Muscle of leg (tissue), 11 donors: Measurements from ENCODE around the gene TACR2. TPM values are rescaled to one million over a fixed set of nuclear protein-coding genes. Genes with fewer than 3 reads are reported as not detected.

Source experiments
- DNase-seq: peaks from one replicate; pipeline ENCODE4 v3.0.0; 2013
- H3K27ac ChIP-seq: one replicate; pipeline ENCODE4 v1.5.1; 2013; ENCODE audit warnings: mild to moderate bottlenecking, low read length, control low read depth
- H3K27me3 ChIP-seq: one replicate; pipeline ENCODE4 v1.6.1; 2013; ENCODE audit warnings: low read length; ENCODE audit not compliant: control insufficient read depth, insufficient read depth
- H3K36me3 ChIP-seq: one replicate; pipeline ENCODE4 v1.6.1; 2013; ENCODE audit warnings: low read length; ENCODE audit not compliant: control insufficient read depth, insufficient read depth
- H3K4me1 ChIP-seq: one replicate; pipeline ENCODE4 v1.6.1; 2013; ENCODE audit warnings: low read length; ENCODE audit not compliant: control insufficient read depth, insufficient read depth
- H3K4me3 ChIP-seq: one replicate; pipeline ENCODE4 v1.5.1; 2013; ENCODE audit warnings: low read length, control low read depth
- H3K9me3 ChIP-seq: replicated peaks from 2 replicates; pipeline ENCODE4 v1.6.1; 2013; ENCODE audit warnings: low read depth, low read length; ENCODE audit not compliant: control insufficient read depth
- WGBS: methylation state at CpG from one replicate; pipeline ENCODE4 v1.1.5; 2013; ENCODE audit warnings: missing lambda C conversion rate; ENCODE audit not compliant: insufficient coverage; 5-methylcytosine and 5-hydroxymethylcytosine counted together
- polyA plus RNA-seq, 8 donors: library from polyadenylated mRNA; unstranded; fragments of 120-200 nt; gene quantifications; one replicate each; pipeline versions ENCODE4 v1.2.1 to v1.2.3, GENCODE V29; 2013; ENCODE audit warnings: inconsistent platforms in 1 of 8, low replicate concordance in 1 of 8; ENCODE audit not compliant: insufficient read length in 8 of 8, insufficient read depth in 1 of 8
- total RNA-seq: library from RNA; stranded (reverse); fragments of 120-200 nt; gene quantifications from one replicate; pipeline ENCODE4 v1.2.4, GENCODE V29; 2013

TACR2 gene
- total and polyA plus RNA-seq, 9 donors: 0.13 to 0.54 (median 0.38) TPM

DNA sequence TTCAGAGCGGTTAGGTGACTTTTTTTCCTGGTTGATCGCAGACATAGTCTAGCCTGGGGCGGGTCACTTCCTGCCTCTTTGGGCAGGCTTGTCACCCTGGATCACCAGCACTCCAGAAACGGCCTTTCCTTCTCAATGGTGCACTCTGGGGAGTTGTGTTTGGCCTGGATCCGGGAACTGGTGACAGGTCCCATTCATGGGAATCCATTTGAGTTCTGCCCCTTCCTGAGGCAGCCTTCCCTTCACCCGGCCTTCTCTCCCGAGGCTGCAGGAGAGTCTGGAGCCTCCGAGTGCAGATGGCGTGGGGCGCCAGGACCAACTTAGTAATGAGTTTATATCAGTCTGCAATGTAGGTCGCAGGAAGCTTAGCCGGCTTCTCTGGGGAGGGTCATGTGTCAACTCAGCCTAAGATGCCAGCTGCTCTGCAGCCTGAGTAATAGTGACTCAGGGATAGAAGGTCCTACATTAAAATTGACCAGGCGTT is 54.2 kb downstream of the TACR2 start:
- H3K36me3 ChIP-seq: peaks cover 24% of the 10 kb centered on the region
- no peaks in the 10 kb centered on the region for H3K27me3 ChIP-seq
- peak; percentile 71 for DNase-seq
- WGBS: 46% methylated on average over 7 of the region's 13 CpGs
- H3K27ac ChIP-seq: peak overlapping the region; percentile 56
- no peaks in the 10 kb centered on the region for H3K9me3 ChIP-seq
- no peak overlapping the region for H3K4me3 ChIP-seq
- H3K4me1 ChIP-seq: peaks cover 33% of the 10 kb centered on the region

DNA sequence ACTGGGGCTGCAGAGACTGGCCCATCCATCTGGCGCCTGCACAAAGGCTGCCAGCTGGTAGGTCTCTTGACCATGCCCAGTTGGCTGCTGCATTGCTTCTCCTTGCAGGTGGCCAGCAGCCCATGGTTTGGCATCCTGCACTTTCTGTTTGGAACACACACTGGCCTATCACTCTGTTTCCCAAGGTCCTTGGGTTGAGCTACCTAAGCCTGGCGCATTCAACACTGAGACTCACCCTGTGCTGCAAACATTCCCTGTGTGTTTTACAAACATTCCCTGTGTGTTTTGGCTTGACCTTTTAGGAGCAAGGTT is 55.5 kb downstream of the TACR2 start:
- Histone ChIP-seq H3K27me3 (no peaks in the 10 kb centered on the region), H3K36me3 (peaks cover 17% of the 10 kb centered on the region), H3K9me3 (no peaks in the 10 kb centered on the region), H3K27ac (no peak overlapping the region), H3K4me1 (peaks cover 33% of the 10 kb centered on the region), H3K4me3 (no peak overlapping the region)
- DNase-seq: no peak
- 100% methylated on average over 2 of the region's 2 CpGs for WGBS

DNA sequence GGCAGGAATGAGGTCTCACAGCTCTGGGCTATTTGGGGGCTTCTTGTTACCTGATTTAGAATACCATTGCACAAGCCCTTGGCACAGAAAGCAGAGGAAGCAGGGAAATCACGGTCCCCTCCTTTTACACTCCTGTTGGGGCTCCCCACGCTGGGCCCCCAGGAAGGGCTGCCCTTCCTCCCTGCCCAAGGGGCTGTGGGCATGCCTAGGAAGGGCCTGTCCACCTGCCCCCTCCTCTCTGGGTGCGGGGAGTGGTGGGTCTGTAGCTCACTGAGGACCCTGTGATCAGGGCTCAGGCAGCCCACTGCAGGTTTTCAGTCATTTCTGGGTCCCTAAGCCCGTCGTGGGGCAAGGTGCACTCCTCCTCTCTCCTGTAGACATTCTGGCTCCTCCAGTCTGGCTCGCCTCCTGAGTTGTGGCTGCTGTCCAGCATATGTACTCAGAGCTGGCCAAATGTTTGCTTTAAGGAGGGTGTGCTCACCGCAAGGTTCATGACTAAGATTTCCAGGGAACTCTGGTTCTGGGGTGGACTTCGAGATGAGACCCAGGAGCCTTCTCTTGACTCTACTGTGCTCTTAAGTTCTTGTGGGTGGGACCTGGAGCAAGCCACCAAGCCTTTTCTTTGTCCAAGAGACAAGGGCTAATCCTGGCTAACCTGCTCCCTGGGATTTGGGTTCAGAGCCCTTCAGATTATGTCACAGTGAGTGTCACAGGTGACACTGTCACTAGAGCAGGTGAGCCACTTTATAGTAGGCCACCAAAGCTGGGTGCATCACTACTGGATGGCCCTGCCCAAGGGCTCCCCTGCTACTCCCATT is 56.0 kb downstream of the TACR2 start:
- peaks cover 33% of the 10 kb centered on the region for H3K4me1 ChIP-seq
- no peaks in the 10 kb centered on the region for H3K27me3 ChIP-seq
- peak; percentile 87 for DNase-seq
- no peaks in the 10 kb centered on the region for H3K9me3 ChIP-seq
- no peak overlapping the region for H3K27ac ChIP-seq
- no peak overlapping the region for H3K4me3 ChIP-seq
- H3K36me3 ChIP-seq: peaks cover 14% of the 10 kb centered on the region
- 22% methylated on average over 3 of the region's 8 CpGs for WGBS

DNA sequence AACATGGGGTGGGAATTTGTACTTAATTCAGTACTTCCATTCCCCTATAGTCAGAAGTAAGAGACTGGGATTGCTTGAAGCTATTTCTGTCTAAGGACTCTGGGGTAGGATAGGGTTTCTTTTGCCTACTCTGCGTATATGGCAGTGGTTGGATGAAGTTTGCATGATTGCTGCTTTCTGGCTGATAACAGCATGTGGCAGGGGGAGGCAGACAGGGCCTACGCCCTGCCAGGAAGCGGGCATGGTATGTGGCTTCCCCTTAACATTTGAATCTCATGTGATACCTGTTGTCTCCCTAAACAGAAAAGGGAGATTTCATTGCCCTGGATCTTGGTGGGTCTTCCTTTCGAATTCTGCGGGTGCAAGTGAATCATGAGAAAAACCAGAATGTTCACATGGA is 57.1 kb downstream of the TACR2 start:
- peaks cover 14% of the 10 kb centered on the region for H3K36me3 ChIP-seq
- H3K9me3 ChIP-seq: no peaks in the 10 kb centered on the region
- H3K4me1 ChIP-seq: peaks cover 33% of the 10 kb centered on the region
- H3K27ac ChIP-seq: no peak overlapping the region
- WGBS: 88% methylated on average over 4 of the region's 5 CpGs
- no peaks in the 10 kb centered on the region for H3K27me3 ChIP-seq
- H3K4me3 ChIP-seq: no peak overlapping the region
- no peak for DNase-seq

DNA sequence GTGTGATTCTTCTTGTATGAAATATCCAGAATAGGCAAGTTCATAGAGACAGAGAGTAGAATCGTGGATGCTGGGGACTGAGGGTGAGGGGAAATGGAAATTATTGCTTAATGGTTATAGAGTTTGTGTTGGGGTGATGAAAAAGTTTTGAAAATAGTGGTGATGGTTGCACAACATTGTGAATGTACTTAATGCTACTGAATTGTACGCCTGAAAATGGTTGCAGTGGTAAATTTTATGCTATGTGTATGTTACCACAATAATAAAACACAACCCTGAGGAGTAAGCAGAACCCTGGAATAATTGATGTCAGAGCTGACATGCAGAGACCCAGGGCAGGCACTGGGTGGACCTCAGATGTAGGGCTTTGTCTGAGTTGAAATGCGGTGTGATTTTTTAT is 57.6 kb downstream of the TACR2 start:
- 67% methylated on average over 1 of the region's 3 CpGs for WGBS

DNA sequence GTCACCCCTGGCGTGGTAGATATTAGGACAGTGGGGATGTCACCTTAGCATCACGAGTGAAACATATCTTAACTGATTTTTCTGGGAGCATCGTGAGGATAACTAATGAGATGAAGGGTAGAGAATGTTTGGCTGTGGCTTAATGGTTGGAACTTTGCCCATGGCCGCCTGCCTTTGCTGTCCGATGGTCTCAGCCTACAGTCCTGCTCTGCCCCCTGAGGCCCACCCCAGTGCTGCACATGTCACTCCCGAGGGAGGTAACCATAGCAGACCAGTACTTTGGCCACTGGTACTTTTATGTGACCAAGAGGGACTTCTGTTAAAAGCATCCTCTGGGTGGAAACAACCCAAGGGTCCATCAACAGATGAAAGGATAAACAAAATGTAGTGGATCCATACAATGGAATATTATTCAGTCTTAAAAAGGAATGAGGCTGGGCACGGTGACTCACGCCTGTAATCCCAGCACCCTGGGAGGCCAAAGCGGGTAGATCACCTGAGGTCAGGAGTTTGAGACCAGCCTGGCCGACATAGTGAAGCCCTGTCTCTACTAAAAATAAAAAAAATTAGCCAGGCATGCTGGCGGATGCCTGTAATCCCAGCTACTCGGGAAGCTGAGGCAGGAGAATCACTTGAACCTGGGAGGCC is 58.4 kb downstream of the TACR2 start:
- no peak for DNase-seq
- Histone ChIP-seq H3K4me3 (no peak overlapping the region), H3K9me3 (no peaks in the 10 kb centered on the region), H3K27me3 (no peaks in the 10 kb centered on the region), H3K4me1 (peaks cover 31% of the 10 kb centered on the region), H3K27ac (no peak overlapping the region), H3K36me3 (peaks cover 11% of the 10 kb centered on the region)
- 79% methylated on average over 8 of the region's 12 CpGs for WGBS

More for the DNA sequence above, 57.6 kb downstream of the TACR2 start:
- H3K36me3 ChIP-seq: peaks cover 14% of the 10 kb centered on the region
- H3K4me3 ChIP-seq: no peak overlapping the region
- H3K27ac ChIP-seq: no peak overlapping the region
- no peaks in the 10 kb centered on the region for H3K9me3 ChIP-seq
- no peaks in the 10 kb centered on the region for H3K27me3 ChIP-seq
- DNase-seq: no peak
- peaks cover 33% of the 10 kb centered on the region for H3K4me1 ChIP-seq

DNA sequence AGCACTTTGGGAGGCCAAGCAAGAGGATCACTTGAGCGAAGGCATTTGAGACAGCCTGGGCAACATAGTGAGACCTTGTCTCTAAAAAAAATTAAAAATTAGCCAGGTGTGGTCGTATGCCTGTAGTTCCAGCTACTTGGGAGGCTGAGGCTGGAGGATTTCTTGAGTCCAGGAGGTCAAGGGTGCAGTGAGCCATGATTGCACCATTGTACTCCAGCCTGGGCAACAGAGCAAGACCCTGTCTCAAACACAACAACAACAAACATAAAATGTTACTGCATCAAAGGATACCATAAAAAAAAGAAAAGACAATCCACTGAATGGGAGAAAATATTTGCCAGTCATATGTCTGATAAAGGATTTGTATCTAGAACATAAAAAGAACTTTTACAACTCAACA is 60.5 kb downstream of the TACR2 start:
- Histone ChIP-seq H3K4me1 (peaks cover 17% of the 10 kb centered on the region), H3K36me3 (peaks cover 8% of the 10 kb centered on the region), H3K27me3 (no peaks in the 10 kb centered on the region), H3K4me3 (no peak overlapping the region), H3K9me3 (no peaks in the 10 kb centered on the region), H3K27ac (no peak overlapping the region)
- no peak for DNase-seq
- 74% methylated on average over 2 of the region's 2 CpGs for WGBS

DNA sequence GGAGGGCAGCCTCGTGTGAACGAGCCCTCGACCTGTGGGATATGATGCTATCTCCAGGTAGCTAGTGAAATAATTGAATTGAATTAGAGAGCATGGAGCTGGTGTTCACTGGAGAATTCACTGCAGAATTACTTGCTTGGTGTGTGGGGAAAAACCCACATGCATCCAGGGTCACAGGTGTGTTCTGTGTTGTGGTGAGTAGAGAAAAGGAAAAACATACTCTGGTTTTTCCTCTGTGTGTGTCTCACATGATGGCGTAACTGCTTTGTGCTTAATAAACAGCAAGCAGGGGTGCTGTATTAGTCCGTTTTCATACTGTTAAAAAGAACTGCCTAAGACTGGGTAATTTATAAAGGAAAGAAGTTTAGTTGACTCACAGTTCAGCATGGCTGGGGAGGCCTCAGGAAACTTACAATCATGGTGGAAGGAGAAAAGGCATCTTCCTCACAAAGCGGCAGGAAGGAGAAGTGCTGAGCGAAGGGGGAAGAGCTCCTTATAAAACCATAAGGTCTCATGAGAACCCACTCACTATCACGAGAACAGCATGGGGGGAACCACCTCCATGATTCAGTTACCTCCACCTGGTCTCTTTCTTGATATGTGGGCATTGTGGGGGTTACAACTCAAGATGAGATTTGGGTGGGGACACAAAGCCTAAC is 62.6 kb downstream of the TACR2 start:
- no peaks in the 10 kb centered on the region for H3K9me3 ChIP-seq
- H3K36me3 ChIP-seq: peaks cover 5% of the 10 kb centered on the region
- H3K27me3 ChIP-seq: no peaks in the 10 kb centered on the region
- H3K27ac ChIP-seq: no peak overlapping the region
- H3K4me1 ChIP-seq: no peaks in the 10 kb centered on the region
- no peak for DNase-seq
- WGBS: 91% methylated on average over 4 of the region's 8 CpGs
- H3K4me3 ChIP-seq: no peak overlapping the region
